GM10248 (cell line): Measurements from ENCODE around the gene SIRT6.
A peak's percentile ranks its signal among the peaks of the same experiment; 100 is the strongest.

Experiments used
- CTCF ChIA-PET: fragments of 300-600 bp; sonication (Branson Sonifier 250); formaldehyde crosslinking; extraction: SDS; loops from one replicate; lab custom pipeline; 2021; ENCODE audit warnings: antibody characterized with exemption; lab: Yijun Ruan, JAX
- POLR2A ChIA-PET: fragments of 350-650 bp; sonication (Branson Sonifier 250); formaldehyde crosslinking; extraction: SDS; loops from one replicate; lab custom pipeline; 2020; ENCODE audit warnings: antibody characterized with exemption; lab: Yijun Ruan, JAX
- DNase-seq: peaks from one replicate; pipeline ENCODE4 v3.0.0; 2012; ENCODE audit errors: extremely low spot score
- CTCF ChIP-seq: IDR thresholded peaks from 2 replicates; pipeline ENCODE4 v1.5.1; 2012; ENCODE audit warnings: mild to moderate bottlenecking, low read depth; ENCODE audit errors: extremely low read depth, missing control alignments, control extremely low read depth

SIRT6 gene

GRCh38 chr19:4215807-4216206 is 33.4 kb upstream of the SIRT6 start:
- ChIA-PET CTCF (interaction anchor here (0.6 to 1.5 kb wide), 2 partner anchors 9 to 15 kb away, joined by 3 to 6 read pairs; no protein-coding TSS in a partner anchor), POLR2A (no interaction called here)
- no peak for TF ChIP-seq CTCF
- no peak for DNase-seq

GRCh38 chr19:4213116-4213515 is 30.8 kb upstream of the SIRT6 start:
- CTCF ChIA-PET, result no interaction called here
- POLR2A ChIA-PET, result no interaction called here
- no peak for DNase-seq
- no peak for TF ChIP-seq CTCF

GRCh38 chr19:4210166-4210731 is 27.9 kb upstream of the SIRT6 start:
- TF ChIP-seq CTCF, result no peak
- ChIA-PET POLR2A (no interaction called here), CTCF (interaction anchor here (1.3 kb wide), 1 partner anchor 70 kb away, joined by 4 read pairs; no protein-coding TSS in a partner anchor)
- no peak for DNase-seq

GRCh38 chr19:4208385-4209094 is 26.2 kb upstream of the SIRT6 start:
- ChIA-PET POLR2A (no interaction called here), CTCF (interaction anchor here (0.7 to 3.0 kb wide), 12 partner anchors 8 to 355 kb away, joined by 3 to 47 read pairs (median 4); no protein-coding TSS in a partner anchor)
- peak; percentile 48 for DNase-seq
- TF ChIP-seq CTCF, result peak; percentile 61

GRCh38 chr19:4206818-4207484 is 24.6 kb upstream of the SIRT6 start:
- DNase-seq, result no peak
- peak; percentile 23 for TF ChIP-seq CTCF
- ChIA-PET CTCF (interaction anchor here (0.7 to 3.0 kb wide), 9 partner anchors 9 to 222 kb away, joined by 3 to 47 read pairs (median 6); partner anchors contain the start of gene EEF2), POLR2A (no interaction called here)

- no peak for TF ChIP-seq CTCF
- no peak for DNase-seq
- ChIA-PET POLR2A (no interaction called here), CTCF (interaction anchor here (0.9 to 4.6 kb wide), 14 partner anchors 10 to 380 kb away, joined by 3 to 26 read pairs (median 7); partner anchors contain the start of gene EEF2)
Measured at GRCh38 chr19:4201798-4202197, 19.4 kb upstream of the SIRT6 start.
